Ammon's horn (tissue), 1 donor: ENCODE data around the gene GABRB2.
"Not testable (repeated sequence)": the region's sequence is repeated elsewhere in the genome, so short reads cannot be mapped to it uniquely, and the experiment has no call there.

Experiments used
- DNase-seq: peaks from one replicate; pipeline ENCODE4 v3.0.0-alpha.2; 2016; ENCODE audit warnings: low spot score

The GABRB2 gene

DNA sequence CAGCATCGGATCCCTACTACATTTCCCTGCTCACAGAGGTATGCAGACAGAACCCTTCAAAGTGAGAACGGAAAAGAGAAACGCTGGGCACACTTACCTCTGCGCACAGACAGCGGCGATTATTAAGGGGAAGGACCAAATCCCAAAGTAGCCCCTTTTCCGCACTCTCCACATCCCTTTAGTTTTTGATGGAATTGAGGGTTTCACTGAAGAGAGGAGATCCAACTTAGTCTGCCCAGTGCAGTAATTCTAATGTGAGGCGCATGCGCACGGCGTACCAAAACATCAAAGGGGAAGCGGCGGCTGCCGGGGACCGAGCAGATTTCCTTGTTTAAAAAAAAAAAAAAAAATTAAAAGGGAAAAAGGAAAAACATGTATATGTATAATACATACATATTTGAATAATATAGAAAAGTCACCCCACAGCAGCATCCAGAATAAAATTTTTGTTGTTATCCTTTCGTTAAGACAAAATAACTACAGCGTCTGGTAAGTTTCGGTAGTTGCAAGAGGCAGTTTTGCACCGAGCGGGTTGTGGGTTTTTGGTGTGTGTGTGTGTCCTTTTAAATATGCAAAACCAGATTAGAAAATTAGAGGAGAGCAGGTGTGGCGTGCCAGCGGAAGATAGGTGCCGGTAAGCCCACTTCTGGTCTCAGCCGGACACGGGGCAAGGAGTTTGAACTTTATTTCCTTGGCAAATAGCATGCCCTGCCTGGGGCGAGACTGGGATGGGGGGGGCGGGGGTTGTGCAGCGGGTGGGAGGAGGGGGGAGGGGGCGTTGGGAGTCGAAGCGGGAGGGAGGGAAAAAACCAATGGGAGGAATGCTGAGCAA lies at the start of gene GABRB2:
GABRB2 (minus strand) TSS at position 256 of the 832 bp plus-strand sequence; CDS start at position 174, 82 bp downstream.
- DNase-seq = peak; percentile 82

DNA sequence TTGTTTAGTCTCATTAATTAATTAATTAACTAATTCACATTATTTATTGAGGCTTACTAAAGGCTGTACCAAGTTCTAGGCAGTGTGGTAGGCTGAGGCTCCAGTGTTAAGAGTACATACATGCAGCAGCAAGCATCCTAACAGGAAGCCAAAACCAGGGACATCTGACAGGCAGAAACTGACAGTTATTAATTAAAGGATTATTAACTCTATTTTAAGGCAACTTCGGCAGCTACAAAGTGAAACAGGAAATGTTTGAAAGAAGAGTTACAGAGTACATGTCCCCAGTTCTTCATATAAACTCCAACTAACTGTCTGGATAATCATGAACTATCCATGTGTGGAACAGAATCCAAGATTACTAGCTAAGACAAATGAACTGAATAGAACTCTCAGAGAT lies 39.3 kb upstream of the GABRB2 start:
- no peak for DNase-seq

DNA sequence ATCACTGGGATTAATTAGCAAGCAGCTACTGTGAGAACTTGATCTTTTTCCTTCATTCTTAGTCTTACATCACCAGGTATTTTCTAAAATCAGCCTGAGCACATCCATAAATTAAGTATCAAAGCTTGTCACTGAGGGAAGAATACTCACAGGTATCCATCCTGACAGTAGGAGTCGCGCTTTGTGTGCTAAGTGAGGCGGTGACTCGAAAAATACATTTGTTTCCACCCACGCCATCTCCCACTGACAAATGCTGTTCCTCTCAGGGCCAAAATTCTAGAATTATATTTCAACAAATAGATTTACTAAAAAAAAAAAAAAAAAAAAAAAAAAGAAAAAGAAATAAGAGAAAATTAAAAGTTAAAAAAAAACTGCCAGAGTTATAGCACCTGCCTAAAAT lies 34.1 kb upstream of the GABRB2 start:
- DNase-seq = peak; percentile 40

DNA sequence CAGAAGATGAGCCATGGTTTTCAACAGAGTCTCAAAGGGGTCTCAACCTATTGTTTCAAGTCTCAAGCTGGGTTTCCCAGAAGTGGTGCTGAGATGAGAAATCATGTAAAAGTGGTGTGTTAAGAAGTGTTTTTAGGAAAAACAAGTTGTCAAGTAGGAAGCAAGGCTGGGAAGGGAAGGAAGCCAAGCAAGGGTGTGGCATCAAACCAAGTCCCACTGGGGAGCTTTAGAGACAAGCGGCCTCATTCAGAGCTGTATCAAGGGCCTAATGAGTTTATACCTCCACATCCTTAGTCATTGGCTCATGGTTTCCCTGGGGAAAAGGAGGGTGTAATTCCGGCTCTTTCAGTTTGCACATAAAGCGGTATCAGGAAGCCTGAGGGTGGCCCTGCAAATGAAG lies 26.4 kb upstream of the GABRB2 start:
- no peak for DNase-seq

DNA sequence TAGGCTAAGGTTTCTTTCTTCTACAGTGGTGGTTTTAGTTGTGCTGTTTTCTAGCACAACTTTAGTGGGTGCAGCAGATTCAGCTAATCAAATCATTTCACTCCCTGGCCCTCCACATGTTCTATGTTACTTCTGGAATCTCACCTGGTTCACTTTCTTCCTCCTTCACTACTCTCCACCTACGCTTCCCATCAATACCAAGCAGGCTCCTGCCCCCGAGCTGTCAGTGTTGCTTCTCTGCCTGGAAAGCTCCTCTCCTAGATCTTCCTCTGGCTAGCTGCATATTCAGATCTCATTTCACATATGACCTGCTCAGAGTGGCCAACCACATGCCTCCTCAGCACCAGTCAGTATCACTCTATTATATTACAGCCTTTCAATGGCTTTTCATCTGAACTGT lies 19.6 kb upstream of the GABRB2 start:
- DNase-seq = no peak

DNA sequence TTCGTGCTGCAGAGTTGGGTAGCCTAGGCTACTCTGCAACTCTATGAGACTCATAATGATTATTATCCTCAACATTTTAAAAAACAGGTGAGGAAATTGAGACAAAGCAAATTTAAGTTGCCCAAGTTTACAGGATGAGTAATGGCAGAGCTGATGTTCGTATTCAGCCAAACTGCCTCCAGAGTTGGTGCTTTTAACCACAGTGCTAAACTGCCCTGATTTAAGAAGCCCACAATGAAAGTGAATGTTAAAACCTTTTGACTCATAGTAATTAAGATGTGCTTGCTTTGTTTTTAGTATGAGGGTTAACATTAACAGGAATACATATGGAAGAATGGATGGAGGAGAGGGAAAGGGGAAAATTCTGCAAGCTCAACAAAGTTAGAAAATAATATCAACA lies 15.9 kb upstream of the GABRB2 start:
- DNase-seq = no peak

DNA sequence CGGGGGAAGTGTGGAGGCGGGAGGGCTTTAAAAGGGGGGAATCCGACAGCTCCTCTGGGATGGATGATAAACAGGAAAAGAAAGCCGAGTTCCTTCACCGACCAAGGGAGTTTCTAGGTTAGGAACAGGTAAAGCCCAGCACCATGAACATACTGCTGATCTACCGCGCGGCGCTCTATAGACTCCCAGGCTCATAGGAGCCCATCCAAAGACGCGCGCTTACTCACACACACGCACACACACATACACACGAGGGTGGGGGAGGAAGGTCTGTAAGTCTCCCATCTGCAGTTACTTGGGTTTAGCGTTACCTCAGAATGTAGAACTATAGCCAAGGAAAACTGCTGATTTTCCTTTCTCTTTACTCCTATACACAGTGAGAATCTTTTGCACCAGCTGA lies 2.6 kb upstream of the GABRB2 start:
- peak; percentile 34 for DNase-seq

DNA sequence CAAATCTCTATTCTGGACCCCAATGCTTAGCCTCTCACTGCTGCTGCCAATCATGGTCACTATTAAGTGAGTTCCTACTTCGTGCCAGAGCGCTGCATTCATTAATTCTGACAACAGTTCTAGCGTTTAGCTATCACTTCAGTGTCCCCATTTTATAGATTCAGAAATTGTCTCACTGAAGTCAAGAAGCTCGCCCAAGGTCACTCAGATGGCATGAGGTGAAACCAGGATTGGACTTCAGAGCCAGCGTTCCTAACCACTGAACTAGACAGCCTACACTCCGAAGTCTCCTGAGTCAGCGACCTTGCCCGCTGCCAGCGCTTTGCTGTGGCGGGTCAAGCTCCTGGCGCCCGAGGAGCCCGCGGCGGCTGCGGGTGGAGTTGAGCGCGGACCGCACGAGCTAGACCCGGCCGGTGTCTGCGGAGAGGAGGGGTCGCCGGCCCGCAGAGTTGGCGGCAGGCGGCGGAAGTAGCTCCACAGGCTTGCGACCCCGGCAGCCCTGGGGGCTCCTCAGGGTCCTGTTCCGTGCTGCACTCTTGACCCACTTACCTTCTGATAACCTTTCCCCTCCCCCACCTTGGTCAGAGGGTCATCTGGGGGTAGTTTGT lies 2.1 kb upstream of the GABRB2 start:
- DNase-seq = no peak

DNA sequence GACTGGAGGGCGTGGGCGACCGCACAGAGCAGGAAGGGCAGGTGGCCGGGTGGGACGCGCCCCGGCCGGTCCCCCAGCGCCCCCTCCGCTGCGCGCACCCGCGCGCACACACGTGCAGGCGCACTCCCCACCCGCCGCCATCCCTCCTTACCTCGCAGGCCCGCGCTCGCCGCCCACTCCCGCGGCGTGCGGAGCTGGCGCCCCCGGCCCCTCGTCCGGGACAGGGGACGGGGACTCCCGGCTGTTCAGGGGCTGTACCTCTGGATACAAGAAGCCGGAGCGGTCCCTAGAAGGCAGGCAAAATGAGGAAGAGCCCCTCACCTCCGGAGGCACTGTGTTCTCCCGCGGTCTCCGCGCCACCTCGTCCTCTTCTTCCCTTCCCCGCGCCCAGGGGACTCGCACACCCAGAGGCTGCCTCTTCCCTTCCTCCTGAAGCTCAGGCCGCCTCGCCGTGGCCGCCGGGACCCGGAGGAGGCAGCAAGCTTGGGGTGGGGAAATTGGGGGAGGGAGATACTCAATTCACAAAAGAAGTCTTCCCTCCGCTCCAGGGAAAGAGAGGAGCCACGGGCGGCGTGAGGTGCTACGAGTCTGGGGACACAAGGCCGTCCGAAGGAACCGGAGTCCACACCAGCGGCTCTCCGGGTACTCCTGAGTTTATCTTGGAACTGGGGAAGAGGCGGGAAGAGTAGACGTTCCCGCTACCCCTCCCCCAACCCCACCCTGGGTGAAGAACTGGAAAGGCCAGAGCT lies 1.4 kb upstream of the GABRB2 start:
- peak; percentile 21 for DNase-seq

DNA sequence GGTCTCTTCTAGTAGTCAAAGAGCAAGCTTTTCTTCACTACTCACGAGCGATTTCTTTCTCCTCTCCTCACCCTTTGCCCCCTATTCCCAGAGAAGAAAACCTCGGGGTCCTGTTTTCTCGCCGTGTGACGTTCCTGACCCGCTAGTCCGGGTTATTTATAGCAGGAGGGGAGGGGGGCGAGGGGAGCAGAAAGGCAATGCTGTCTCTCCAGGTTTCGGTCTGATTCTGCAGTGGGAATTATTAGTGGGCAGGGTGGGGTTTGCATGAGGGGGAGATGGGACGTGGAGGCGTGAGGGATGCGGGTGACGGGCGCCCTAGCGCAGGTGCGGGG lies 847 bp upstream of the GABRB2 start:
- peak; percentile 3 for DNase-seq

DNA sequence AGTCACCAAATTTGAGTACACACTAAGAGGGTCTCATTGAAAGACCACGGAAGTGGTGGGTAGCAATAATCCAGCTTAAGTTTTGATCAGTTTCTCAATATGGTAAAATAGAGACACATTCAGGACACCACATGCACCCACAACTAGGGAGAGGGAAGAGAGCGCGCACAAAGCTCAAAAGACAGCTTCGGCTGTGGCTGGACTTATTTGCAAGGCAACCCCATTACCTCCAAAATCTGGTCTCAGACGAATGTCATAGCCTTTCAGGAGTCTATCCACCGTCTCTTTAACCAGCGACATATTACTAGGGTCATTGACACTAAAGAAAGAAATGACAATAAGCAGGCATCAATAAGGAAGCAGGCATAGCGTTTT lies 443 bp downstream of the GABRB2 start:
- DNase-seq = peak; percentile 19

DNA sequence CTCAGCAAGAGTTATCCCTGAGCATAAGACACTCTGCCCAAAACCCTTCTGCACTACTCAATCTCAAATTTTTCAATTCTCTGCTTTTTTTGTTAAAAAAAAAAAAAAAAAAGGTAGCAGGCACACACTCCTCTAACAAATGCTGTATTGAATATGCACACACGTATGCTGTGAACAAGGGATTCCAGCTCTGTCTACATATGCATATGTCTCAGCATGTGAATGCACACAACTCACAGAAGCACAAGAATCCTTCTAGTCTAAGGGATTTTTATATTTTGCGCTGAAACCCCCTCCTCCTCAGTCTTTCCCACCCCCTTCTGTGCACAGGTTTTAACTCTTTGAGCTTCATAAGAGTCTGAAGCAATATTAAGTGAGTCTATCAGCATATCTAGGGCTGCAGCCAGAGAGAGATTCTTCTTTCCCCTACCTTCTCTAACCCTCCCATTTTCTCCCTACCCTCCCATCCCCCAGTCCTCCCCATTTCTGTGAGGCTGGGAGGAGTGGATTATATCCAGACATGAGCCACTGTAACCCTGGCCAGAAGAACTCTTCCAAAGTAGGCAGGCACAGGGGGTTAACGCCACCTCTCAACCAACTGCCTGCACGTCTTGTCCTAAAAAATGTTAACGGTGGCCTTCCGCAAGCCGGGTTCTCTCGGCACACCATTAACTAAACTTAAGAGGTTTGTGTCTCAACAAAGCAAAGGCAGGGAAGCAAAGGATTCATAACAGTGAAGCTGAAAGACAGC lies 1.0 kb downstream of the GABRB2 start:
- no peak for DNase-seq

DNA sequence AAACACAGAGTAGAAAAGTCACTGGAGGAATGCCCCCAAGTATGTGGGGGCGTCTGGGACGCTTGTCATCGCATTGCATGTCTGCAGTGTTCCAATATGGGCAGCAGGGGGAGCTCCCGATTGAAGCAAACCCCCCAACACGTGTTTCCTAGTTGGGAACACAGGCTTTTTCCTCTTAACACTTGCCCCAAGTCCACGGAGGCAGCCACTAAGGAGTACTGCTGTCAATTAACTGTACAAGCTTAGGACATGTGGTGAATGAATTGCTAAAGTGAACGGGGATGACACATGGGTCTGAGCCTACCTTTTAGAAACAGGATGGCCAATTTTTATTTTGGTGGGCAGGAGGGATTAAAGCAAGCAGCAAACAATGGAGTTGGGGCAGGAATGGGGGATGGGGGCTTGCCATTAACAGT lies 2.2 kb downstream of the GABRB2 start:
- DNase-seq = peak; percentile 71

DNA sequence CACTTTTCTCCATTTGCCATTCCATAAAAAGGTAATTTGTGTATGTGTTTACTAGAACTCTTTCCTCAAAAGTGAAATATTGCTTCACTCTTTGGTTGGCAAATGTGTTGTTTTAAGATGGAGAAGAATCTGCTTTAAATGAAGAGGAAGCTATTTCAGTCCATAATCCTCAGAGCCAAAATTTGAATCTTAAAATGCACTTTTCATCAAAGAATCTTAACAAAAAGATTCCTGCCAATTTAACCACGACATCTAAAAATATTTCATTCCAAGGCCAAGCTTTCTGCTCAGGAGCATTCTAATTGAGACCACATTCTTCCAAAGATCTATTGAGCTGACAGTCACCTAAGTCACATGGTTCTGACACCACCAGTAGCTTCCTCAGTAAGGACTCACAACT lies 7.5 kb downstream of the GABRB2 start:
- no peak for DNase-seq

DNA sequence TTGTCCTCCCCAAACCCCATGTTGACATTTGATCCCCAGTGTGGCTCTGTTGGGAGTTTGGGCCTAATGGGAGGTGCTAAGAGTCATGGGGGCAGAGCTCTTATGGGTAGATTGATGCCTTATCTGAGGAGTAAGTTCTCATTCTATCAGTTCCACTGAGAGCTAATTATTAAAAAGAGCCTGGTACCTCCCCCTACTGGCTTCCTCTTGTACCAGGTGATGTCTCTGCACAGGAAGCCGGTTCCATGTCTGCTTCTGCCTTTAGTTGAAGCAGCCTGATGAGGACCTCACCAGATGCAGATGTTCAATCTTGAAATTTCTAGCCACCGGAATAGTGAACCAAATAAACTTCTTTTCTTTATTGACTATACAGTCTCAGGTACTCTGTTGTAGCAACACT lies 10.8 kb downstream of the GABRB2 start:
- DNase-seq = no peak

DNA sequence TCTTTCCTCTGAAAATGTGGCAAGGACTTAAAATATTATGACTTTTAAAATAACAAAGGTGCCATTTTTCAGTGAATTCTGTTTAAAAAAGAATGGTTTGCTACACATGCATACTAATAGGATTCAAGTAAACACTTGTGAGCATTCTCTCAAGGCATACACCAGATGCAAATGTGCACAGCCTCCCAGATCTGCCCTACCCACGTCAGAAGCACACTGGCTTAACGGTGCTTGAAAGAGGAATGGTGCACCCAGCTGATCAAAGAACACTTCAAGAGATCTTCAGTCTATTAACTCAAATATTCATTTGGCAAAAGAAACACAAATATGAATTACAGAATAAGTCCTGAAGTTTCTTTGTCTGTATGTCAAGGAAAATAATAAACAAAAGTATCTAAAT lies 15.8 kb downstream of the GABRB2 start:
- DNase-seq = no peak

DNA sequence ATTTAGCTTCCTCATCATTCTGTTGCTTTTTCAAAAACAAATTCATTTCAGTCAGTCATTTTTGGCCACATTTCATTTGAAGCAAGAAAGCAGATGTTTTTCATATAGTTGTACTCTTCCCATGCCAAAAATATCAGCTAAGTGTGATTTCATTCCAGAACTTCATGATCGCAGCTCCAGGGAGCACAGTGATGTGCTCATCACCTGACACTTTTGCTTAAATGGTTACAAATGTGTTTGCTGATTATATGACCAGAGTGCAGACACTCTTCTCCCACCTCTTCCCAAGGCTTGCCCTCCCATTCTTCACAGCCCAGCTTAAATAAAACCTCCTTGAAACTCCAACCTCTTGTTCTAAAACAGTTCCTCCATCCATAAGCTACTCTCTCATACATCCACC lies 32.6 kb downstream of the GABRB2 start:
- DNase-seq = peak; percentile 53

DNA sequence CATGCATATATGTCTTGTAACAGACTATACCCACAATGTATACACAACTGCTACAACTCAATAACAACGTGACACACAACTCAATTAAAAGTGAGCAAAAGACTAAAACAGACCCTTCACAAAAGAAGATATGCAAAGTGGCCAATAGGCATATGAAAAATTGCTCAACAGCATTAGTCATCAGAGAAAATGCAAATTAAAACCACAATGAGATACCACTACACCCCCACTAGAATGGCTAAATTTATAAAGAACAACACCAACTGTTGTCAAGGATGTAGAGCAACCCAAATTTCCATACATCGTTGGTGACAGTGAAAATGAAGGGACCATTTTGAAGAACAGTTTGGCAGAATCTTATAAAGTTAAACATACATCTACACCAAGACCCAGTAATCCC lies 38.9 kb downstream of the GABRB2 start:
- DNase-seq = peak; percentile 11

DNA sequence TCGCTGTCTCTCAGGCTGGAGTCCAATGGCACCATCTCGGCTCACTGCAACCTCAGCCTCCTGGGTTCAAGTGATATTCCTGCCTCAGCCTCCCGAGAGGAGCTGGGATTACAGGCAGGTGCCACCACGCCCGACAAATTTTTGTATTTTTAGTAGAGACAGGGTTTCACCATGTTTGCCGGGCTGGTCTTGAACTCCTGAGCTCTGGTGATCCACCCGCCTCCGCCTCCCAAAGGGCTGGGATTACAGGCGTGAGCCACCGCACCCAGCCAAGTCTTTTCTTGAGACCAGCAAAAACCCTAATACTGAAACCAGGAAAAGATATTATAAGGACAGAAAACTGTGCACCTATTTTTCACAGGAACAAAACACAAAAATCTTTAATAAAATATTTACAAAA lies 41.4 kb downstream of the GABRB2 start:
- DNase-seq = not testable (repeated sequence)

DNA sequence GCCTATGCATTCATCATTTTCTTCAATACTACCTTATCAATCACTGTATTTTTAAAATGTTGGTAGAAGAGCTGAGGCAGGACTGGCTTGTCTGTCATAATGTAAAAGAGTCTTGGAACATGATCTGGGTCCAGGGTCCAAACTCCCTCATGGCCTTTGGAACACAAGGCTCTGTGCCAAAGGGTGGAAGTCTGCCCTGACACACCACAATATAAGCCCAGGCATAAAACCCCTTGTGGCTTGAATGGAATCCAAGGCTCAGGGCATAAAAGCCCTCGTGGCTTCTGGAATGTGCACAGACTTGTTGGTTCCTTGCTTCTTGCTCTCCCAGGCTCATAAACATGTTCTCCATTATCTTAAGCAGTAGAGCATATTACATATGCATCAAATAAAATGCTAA lies 48.0 kb downstream of the GABRB2 start:
- DNase-seq = no peak

DNA sequence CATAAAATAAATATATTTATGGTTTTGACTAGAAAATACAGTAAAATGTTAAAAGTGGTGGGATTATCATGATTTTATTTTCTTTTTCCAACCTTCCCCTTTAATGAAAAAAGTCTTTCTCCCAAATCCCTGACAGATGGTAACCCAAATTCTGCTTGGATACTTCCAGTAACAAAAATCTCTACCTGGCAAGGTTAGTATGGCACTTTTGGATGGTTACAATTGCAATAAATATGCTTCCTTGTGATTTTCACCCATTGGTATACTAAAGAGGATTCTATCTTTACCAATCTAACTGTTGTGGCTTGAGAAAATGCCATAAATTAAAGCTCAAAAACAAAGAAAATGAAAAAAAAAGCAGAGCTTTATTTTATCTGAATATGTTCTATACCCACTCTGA lies 62.8 kb downstream of the GABRB2 start:
- DNase-seq = no peak

DNA sequence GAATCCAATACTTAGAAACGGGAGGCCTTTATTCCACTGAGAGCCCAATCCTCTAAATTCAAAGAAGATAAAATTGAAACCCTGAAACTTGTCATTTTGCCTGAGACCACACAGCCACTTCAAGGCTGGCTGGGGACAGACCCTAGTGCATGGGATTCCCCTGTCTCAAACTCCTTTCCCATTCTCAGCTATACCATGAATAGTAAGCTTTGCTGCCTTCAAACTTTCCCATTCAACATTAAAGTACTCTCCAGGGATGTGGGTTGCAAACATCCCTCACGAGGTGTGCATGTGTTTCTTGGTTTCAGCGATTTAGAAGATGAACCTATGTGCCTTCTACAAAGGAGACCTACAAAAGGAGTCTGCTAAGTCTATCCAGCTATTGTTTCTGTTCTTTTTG lies 64.6 kb downstream of the GABRB2 start:
- no peak for DNase-seq
